Measurements from ENCODE around the gene FGGY. TPM values are rescaled to one million over a fixed set of nuclear protein-coding genes. Genes with fewer than 3 reads are reported as not detected.
"Not testable (repeated sequence)": the region's sequence is repeated elsewhere in the genome, so short reads cannot be mapped to it uniquely, and the experiment has no call there.

Gene FGGY
- total RNA-seq, 1 experiment from 2014 or later, result 16.2 TPM

DNA sequence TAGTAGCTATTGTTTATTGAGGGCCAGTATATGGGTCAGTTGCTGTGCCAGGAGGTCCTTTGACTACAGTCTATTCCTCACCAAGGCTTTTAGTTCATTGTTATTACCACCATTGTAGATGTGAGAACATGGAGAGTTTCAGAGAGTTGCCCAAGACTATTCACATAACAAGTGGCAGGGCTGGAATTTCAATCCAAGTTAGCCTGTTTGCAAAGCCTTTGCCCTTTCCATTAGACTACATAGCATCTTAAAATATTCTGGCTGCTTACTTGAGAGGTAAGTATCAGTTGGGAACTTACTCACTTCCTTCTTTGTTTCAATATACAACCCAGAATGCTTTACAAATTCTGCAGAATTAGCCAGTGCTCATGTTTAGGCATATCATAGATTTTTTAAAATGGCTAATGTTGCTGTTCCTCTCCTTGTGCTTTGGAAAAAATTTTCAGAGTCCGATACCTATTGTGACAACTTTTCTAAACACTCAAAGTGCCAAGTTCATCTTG is 141.2 kb downstream of the FGGY start:
- no peak for DNase-seq (ENCODE audit: low read depth)

GRCh38 chr1:59442492-59442891 is 145.6 kb downstream of the FGGY start:
- DNase-seq (ENCODE audit: low read depth), result no peak

DNA sequence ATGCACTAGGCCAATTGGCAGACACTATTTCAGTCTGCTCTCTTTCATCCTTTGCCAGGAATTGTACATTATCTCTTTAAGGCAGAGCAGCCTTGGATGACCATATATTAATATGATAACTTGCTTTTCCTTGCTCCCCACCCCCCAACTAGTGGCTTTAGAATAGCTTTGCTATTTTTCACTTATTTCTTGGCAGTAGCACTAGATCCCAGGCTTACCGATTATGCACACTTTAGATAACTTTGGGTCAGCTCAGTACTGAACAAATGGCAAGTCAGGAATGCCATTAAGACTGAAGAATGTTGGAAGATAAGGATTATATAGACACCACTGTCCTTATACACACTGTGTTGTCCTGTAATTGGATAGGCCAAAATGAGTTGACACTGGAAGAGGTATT is 146.4 kb downstream of the FGGY start:
- no peak for DNase-seq (ENCODE audit: low read depth)

DNA sequence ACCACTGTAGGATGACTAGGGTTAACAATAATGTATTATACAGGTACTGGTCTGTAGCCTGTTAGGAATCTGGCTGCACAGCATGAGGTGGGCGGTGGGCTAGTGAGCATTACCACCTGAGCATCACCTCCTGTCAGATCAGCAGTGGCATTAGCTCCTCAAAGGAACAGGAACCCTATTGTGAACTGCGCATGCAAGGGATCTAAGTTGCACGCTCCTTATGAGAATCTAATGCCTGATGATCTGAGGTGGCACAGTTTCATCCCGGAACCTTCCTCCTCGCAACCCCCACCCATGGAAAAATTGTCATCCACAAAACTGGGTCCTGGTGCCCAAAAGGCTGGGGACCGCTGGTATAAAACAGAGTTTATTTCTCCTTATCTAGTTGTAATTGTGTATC is 147.6 kb downstream of the FGGY start:
- DNase-seq (ENCODE audit: low read depth), result no peak

- DNase-seq (ENCODE audit: low read depth), result peak; percentile 47
Measured at GRCh38 chr1:59445040-59445439, 148.1 kb downstream of the FGGY start.

- peak; percentile 97 for DNase-seq (ENCODE audit: low read depth)
Measured at GRCh38 chr1:59446257-59446901, 149.5 kb downstream of the FGGY start.

DNA sequence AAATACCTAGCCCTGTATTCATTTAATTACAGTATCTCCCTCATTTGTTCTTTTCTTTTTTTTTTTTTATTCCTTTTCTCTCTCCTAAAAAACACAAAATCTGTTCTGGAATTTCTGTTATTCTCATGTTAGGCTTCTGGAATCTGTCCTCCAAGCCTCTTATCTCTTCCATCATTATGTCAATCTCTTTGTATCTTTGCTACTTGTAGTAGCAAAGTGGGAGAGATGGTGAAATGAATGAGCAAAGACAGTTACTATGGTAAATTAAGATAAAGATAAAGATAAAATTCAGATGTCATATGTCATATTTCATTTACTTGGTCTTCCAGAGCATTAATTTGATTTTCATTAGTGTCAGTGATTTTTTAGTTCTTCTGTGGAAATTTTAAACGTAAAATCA is 155.1 kb downstream of the FGGY start:
- no peak for DNase-seq (ENCODE audit: low read depth)

DNA sequence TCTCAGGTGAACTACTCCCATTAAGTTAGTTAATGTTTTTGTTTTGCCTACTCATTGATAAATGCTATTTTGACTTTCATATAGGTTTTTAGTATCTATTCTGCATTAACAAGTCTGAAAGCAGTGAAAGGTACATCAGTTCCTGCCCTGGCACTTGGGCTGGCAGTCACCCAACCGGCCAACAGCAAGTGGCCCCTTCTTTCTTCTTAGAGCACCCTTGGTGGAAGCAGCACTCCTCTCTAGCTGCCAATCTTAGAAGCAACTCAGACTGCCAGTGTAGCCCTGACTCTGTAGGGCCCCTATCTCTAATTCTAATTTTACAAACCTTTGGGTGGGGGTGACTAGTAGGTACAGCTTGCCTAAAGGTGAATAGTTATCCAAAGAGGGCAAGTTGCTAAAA is 155.7 kb downstream of the FGGY start:
- no peak for DNase-seq (ENCODE audit: low read depth)

DNA sequence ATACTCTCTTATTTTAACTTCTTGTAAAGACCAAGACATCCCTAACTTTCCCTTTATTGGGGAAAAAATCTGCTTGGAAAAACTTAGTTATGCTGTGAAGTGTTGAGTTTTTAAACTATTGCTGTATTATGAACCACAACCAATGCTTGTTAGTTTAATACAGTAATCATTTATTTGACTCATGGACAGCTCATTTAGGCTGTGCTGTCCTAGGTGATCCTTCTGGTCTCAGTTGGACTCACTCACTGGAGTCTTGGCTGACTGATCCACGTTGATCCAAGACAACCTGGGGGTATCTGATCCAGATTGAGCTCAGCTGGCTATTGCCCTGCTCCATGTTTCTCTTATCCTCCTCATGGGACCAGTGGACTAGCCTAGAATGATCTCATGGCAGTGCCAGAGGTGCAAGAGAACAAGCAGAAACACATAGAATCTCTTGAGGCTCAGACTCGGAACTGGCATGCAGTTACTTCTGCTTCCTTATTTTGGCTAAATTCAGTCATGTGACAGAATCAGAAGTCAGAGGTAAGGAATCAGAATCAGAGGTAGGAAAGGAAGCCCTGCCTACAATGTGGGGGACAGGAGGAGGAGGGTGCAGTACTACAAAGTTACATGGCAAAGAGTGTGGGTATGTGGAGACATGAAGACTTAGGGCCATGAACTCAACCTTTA is 156.5 kb downstream of the FGGY start:
- DNase-seq (ENCODE audit: low read depth), result no peak

DNA sequence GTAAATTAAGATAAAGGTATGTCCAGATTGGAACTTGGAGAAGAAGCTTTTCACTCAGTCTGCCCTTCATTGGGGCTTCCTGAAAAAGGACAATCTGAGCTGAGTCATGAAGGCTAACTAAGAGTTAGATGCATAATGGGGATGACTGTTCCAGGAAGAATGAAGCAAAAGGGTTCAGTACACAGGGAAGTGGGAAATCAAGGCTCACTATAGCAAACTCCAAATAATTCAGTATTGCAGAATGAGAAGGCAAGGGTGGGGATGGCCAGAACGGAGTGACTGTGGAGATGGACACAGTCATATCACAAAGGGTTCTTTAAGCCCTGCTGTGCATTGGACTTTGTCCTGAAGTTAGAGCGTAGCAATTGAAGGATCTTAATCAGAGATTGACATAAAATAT is 158.3 kb downstream of the FGGY start:
- peak; percentile 74 for DNase-seq (ENCODE audit: low read depth)

DNA sequence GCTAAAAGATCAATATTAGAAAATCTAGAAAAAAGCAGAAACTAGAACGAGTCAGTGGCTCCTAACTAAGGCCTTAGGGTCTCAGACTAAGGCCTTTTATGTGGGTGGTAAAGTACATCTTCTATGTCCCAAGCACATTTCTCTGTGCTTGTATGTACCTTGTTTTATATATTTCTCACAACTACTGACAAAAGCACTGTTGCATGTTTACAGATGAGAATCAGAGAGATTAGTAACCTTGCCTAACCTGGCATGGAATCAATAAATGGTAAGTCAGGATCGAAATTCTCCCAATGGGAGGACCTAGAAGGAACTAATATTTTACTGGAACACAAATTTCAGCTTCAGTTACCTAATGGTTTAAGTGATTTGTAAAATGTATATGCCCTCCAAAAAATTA is 160.9 kb downstream of the FGGY start:
- DNase-seq (ENCODE audit: low read depth), result no peak

DNA sequence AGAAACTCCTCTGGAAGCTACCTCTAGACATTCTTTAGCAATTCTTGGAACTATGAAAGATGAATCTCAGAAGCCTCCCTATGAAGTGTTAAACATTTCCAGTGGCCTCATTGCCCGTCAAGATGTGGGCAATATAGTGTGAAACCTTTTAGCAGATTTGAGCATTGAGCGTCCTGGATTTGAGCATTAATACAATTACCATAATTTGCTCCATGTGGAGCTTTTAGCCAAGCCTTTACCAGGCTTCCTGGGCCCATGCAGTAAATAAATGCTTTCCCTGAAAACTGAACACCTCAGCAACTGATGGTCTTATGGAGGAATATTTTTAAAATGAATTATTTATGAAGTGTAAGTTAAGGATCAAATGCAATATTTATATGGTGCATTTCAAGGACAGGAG is 162.0 kb downstream of the FGGY start:
- DNase-seq (ENCODE audit: low read depth), result no peak

- not testable (repeated sequence) for DNase-seq (ENCODE audit: low read depth)
Measured at GRCh38 chr1:59462942-59463341, 166.0 kb downstream of the FGGY start.

- not testable (repeated sequence) for DNase-seq (ENCODE audit: low read depth)
Measured at GRCh38 chr1:59465478-59465877, 168.6 kb downstream of the FGGY start.

GRCh38 chr1:59468828-59469428 is 172.0 kb downstream of the FGGY start:
- DNase-seq (ENCODE audit: low read depth), result no peak

DNA sequence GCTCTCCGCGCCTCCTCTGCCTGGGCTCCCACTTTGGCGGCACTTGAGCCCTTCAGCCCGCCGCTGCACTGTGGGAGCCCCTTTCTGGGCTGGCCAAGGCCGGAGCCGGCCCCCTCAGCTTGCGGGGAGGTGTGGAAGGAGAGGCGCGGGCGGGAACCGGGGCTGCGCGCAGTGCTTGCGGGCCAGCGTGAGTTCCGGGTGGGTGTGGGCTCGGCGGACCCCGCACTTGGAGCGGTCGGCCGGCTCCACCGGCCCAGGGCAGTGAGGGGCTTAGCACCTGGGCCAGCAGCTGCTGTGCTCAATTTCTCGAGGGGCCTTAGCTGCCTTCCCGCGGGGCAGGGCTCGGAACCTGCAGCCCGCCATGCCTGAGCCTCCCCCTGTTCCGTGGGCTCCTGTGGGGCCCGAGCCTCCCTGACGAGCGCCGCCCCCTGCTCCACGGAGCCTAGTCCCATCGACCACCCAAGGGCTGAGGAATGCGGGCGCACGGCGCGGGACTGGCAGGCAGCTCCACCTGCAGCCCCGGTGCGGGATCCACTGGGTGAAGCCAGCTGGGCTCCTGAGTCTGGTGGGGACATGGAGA is 175.2 kb downstream of the FGGY start:
- not testable (repeated sequence) for DNase-seq (ENCODE audit: low read depth)

- no peak for DNase-seq (ENCODE audit: low read depth)
Measured at GRCh38 chr1:59473831-59474230, 176.9 kb downstream of the FGGY start.

DNA sequence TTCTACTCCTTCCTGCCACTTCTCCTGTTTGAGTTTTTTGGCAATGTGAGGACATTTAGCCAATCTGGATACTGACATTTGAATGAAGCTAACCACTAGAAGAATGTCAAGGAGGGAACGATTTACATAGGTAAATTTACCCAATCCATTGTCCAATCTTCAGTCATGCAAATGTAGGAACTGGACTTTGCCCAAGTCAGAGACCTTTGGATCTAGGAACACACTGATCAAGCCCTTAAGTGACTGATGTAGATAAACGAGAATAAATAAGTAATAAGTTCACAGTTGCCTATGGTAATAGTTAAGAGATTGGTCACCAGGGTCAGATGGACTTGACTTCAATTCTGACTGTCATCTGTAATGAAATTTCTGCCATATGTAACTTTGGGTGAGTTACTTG is 177.6 kb downstream of the FGGY start:
- no peak for DNase-seq (ENCODE audit: low read depth)

DNA sequence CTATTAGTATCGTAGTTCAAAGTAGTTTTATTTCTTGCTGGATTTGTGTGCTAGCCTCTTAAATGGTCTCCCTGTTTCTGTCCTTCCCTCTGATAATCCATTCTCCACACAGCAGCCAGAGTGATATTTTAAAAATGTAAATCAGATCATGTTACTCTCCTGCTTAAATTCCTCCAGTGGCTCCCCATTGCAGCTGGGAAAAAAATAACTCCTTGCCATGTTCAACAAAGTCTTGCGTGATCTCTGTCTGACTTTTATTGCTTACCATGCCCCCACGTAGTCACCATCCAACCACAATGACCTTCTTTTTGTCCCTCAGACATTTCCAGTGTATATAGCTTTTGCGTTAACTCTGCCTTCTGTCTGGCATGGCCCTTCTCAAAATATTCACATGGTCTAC is 178.8 kb downstream of the FGGY start:
- DNase-seq (ENCODE audit: low read depth), result no peak

GRCh38 chr1:59477286-59477685 is 180.4 kb downstream of the FGGY start:
- peak; percentile 99 for DNase-seq (ENCODE audit: low read depth)

- no peak for DNase-seq (ENCODE audit: low read depth)
Measured at GRCh38 chr1:59477867-59478266, 181.0 kb downstream of the FGGY start.

DNA sequence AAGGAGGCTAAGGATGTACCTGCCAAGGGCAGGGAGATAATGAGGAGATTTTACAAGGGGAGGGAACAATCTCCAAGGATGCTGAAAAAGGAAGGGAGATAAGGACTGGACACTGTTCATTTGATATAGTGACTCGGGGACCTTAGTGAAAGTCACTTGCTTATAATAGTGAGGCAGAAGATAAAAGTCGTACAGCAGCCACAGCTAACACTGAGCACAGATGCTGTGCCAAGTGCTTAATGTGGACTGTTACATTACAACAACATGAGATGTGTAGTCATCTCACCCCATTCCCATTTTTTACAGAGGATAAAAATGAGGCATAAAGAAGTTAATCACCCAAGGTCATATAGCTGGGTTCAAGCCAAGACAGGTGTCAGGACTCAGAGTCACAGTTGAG is 181.9 kb downstream of the FGGY start:
- no peak for DNase-seq (ENCODE audit: low read depth)
